Iris pigment epithelial cell (primary cell): Measurements from ENCODE around the gene GMDS.

Experiments used
- DNase-seq: peaks from one replicate; pipeline ENCODE4 v3.0.0-alpha.2; 2011; ENCODE audit warnings: low read depth

The GMDS gene

DNA sequence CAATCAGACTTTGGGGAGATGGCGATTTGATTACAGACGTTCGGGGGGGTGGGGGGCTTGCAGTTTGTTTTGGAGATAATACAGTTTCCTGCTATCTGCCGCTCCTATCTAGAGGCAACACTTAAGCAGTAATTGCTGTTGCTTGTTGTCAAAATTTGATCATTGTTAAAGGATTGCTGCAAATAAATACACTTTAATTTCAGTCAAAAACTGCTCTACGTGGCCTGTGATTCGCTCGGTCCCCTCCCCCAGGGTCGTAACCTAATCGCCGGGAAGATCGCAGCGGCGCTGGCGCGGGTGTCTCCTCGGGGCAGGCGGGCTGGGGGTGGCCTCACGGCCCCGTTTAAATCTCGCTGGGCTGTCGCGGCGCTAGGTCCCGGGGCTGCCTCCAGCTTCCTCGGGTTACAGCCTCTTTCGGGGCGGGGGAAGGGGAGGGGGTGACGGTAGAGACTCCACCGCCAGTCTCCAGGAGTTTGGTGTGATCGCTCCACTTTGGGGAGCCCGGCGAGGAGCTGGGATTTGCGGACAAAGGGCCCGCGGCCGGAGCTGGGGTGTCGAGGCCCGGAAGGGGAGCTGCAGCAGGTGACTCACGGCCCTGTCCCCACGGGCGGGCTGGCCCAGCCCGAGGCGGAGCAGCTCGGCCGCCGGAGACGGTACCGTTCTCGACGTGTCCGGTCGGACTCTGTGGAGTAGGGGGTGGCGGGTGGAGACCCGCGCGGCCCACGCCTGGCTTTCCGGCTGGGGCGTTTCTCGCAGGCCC is 631.5 kb downstream of the GMDS start:
- peak; percentile 80 for DNase-seq

DNA sequence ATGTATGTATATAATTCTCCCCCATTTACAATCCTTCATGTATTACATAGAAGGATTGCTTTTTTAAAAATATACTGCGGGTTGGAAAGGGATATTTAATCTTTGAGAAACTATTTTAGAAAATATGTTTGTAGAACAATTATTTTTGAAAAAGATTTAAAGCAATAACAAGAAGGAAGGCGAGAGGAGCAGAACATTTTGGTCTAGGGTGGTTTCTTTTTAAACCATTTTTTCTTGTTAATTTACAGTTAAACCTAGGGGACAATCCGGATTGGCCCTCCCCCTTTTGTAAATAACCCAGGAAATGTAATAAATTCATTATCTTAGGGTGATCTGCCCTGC is 632.1 kb downstream of the GMDS start:
- DNase-seq: peak; percentile 68

GRCh38 chr6:1612974-1613306 is 632.5 kb downstream of the GMDS start:
- peak; percentile 90 for DNase-seq

DNA sequence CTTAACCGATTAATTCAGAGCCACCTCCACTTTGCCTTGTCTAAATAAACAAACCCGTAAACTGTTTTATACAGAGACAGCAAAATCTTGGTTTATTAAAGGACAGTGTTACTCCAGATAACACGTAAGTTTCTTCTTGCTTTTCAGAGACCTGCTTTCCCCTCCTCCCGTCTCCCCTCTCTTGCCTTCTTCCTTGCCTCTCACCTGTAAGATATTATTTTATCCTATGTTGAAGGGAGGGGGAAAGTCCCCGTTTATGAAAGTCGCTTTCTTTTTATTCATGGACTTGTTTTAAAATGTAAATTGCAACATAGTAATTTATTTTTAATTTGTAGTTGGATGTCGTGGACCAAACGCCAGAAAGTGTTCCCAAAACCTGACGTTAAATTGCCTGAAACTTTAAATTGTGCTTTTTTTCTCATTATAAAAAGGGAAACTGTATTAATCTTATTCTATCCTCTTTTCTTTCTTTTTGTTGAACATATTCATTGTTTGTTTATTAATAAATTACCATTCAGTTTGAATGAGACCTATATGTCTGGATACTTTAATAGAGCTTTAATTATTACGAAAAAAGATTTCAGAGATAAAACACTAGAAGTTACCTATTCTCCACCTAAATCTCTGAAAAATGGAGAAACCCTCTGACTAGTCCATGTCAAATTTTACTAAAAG is 633.0 kb downstream of the GMDS start:
- no peak for DNase-seq

- DNase-seq: peak; percentile 54
Observed at GRCh38 chr6:1611572-1612298, 633.7 kb downstream of the GMDS start.

GRCh38 chr6:1611322-1611571 is 634.2 kb downstream of the GMDS start:
- peak; percentile 41 for DNase-seq

GRCh38 chr6:1610497-1611321 is 634.7 kb downstream of the GMDS start:
- peak; percentile 52 for DNase-seq

DNA sequence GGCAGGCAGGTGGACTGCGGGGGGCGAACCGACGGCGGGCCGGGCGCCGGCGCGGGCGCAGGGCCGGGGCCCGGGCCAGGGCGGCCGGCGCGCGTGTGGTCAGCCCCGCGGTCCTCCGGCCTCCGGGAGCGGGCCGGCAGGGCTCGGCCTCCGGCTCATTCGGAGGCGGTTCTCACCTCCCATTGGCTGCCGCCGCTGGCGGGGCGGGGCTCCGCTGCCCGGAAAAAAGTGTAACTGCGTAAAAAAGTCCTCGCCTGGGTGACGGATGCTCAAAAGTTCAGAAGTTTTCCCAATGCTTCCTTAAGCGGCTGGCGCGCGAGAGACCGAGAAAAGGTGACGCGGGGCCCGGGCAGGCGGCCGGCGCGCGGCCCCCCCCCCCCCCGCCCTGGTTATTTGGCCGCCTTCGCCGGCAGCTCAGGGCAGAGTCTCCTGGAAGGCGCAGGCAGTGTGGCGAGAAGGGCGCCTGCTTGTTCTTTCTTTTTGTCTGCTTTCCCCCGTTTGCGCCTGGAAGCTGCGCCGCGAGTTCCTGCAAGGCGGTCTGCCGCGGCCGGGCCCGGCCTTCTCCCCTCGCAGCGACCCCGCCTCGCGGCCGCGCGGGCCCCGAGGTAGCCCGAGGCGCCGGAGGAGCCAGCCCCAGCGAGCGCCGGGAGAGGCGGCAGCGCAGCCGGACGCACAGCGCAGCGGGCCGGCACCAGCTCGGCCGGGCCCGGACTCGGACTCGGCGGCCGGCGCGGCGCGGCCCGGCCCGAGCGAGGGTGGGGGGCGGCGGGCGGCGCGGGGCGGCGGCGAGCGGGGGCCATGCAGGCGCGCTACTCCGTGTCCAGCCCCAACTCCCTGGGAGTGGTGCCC is 635.5 kb downstream of the GMDS start, which contains the start of gene FOXC1:
TSS of gene FOXC1 (plus strand) at position 268 of the 849 bp plus-strand sequence. CDS start at position 799, 531 bp downstream.
- peak; percentile 95 for DNase-seq

DNA sequence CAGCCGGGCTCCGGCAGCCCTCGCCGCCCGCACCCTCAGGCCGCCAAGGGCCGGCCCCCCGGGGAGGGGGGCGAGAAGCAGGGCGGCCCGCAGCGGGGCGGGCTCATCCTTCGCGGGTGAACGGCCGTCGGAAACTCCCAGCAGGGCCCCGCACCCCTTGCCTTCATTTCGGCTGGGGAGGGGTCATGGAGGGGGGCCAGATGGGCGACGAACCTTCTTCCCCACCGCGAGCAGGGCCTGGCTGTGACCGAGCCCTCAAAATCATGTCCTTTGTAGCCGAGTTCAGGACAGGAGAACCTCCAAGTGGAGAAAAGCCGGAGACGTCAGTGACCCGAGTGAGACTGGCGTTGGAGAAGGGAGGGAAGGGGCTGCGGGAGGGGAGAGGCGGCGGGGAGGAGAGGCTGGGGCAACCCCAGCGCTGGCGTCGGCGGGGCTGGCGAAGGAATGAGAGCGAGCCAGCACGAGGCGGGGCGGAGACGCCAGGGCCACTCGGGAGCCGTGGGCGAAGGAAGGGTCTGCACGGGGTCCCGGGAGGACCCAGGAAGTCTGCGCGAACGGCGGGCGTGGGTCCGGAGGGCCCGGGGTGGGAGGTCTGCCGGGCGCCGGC is 636.3 kb downstream of the GMDS start:
- DNase-seq: peak; percentile 19

GRCh38 chr6:1608222-1609040 is 637.0 kb downstream of the GMDS start:
- DNase-seq: peak; percentile 15

GRCh38 chr6:1607516-1608221 is 637.7 kb downstream of the GMDS start:
- DNase-seq: peak; percentile 45

DNA sequence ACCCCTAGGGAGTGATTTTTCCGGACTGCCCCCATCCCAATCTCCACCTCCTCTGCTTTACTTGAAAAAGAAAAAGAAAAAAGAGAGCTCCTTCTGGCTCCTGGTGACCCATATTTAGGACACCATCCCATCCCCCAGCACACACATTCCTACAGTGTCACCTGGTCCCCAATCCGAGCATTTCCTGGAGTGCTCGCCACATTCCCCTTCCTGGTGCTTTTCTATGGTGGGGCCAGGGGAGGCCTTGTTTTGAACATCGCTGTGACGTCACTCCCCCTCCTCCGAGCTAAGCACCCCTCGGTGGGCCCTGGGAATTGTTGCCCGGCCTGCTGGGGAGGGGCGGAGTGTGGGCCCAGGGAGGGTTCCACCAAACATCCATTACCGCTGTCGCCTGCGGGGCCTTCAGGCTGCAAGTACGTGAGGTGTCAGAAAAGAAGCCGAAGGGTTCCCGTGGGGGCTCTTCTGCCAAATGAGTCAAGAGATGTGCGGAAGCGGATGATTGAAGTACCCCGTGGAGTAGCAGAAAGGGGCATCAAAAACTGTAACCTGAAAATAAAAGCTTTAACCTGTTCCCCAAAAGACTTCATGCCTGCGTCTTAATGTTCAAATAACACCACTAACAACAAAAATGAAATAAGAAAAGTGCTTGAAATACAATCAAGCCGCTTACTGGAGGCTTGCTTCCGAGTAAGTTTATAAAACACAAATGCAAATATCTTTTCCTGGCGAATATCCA is 638.5 kb downstream of the GMDS start:
- DNase-seq: no peak

- no peak for DNase-seq
Observed at GRCh38 chr6:1605893-1606779, 639.3 kb downstream of the GMDS start.

DNA sequence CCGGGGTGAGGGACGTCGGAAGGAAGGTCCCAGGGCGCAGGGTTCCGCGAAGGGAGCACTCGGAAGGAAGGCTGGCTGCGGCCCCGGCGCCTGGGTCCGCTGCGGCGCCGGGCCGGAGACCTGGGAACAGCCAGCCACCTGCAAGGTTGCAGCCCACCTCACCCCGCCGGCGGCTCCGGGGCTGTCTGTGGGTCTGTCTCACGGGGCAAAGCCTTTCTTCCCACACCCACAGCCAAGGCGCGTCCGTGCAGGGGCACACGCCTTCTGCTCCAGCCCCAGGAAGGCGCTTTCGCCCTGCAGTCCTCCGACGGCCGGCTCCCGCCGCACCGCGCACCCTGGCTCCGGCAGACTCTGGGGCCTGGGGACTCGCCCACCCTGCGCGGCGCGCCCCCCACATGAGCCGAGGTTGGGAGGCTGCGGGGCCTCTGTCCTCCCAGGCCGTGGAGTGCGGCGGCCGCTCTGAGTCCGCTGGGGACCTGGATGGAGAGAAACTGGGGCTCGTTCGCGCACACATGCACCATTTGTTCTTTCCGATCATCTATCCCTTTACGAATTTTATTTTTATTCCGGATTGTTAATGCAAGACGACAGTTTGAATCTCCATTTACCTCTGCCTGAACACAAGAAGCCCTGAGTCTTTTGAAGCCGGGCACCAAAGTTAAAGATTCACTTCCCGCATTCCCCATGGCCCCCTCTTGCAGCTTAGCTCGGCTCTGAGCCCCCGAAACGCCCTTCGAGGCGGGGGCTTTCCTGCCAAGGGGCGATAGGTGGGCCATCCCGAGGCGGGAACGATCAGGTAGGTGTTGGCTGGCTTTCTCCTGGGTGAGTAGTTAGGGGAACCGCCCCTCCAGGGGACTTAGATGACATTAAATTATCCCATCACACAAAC is 640.2 kb downstream of the GMDS start:
- DNase-seq: no peak

- peak; percentile 40 for DNase-seq
Observed at GRCh38 chr6:1604158-1605003, 641.0 kb downstream of the GMDS start.

- DNase-seq: no peak
Observed at GRCh38 chr6:1603708-1604107, 641.7 kb downstream of the GMDS start.
